MCF 10A (cell line): Measurements from ENCODE around the gene CYTH3. TPM values are rescaled to one million over a fixed set of nuclear protein-coding genes. Genes with fewer than 3 reads are reported as not detected.

Experiments
- BruUV-seq: library from RNA; stranded (reverse); fragments of 400-500 nt; replicated peaks from 2 replicates; lab custom pipeline; 2021; lab: Mats Ljungman, UMichigan
- CTCF ChIA-PET: fragments of 300-600 bp; sonication (Branson Sonifier 250); formaldehyde crosslinking; extraction: SDS; loops from one replicate; lab custom pipeline; 2021; ENCODE audit warnings: antibody characterized with exemption, inconsistent platforms; lab: Yijun Ruan, JAX
- POLR2A ChIA-PET: fragments of 300-600, 350-650 bp; sonication (Branson Sonifier 250); formaldehyde crosslinking; extraction: SDS; loops from one replicate; lab custom pipeline; 2020; ENCODE audit warnings: antibody characterized with exemption, inconsistent platforms; lab: Yijun Ruan, JAX
- DNase-seq: peaks from one replicate; pipeline ENCODE4 v3.0.0-alpha.2; 2018; ENCODE audit not compliant: unreplicated experiment
- H3K27ac Mint-ChIP-seq: one replicate; pipeline ENCODE4 v1.8.0; 2022; ENCODE audit warnings: mild to moderate bottlenecking, low read depth, mixed read lengths; ENCODE audit not compliant: unreplicated experiment
- H3K27me3 Mint-ChIP-seq: one replicate; pipeline ENCODE4 v1.8.0; 2022; ENCODE audit warnings: mixed read lengths; ENCODE audit not compliant: insufficient read depth, unreplicated experiment
- H3K36me3 Mint-ChIP-seq: one replicate; pipeline ENCODE4 v1.8.0; 2022; ENCODE audit warnings: mild to moderate bottlenecking, moderate library complexity, mixed read lengths; ENCODE audit not compliant: insufficient read depth, unreplicated experiment
- H3K4me1 Mint-ChIP-seq: one replicate; pipeline ENCODE4 v1.8.0; 2022; ENCODE audit warnings: mixed read lengths; ENCODE audit not compliant: insufficient read depth, unreplicated experiment
- H3K4me3 Mint-ChIP-seq: one replicate; pipeline ENCODE4 v1.8.0; 2022; ENCODE audit warnings: mild to moderate bottlenecking, moderate library complexity, mixed read lengths; ENCODE audit not compliant: unreplicated experiment
- H3K9me3 Mint-ChIP-seq: one replicate; pipeline ENCODE4 v1.8.0; 2022; ENCODE audit warnings: mixed read lengths; ENCODE audit not compliant: unreplicated experiment
- intact Hi-C: fragments of 100-400 bp; cut with micrococcal nuclease; formaldehyde crosslinking; loops from 2 replicates; pipeline ENCODE4 v1.14.1; 2022
- total RNA-seq: library from RNA; stranded (reverse); gene quantifications from 2 replicates; pipeline ENCODE4 v1.2.3, GENCODE V29; 2022
- TF ChIP-seq, protein P1 (sequence below): fragments of 200-600 bp; IDR thresholded peaks from one replicate; pipeline ENCODE4 v1.8.0; 2022; ENCODE audit warnings: antibody characterized with exemption, mild to moderate bottlenecking; ENCODE audit not compliant: unreplicated experiment

CYTH3 gene
- total RNA-seq, 1 experiment from 2014 or later: 23.5 TPM

DNA sequence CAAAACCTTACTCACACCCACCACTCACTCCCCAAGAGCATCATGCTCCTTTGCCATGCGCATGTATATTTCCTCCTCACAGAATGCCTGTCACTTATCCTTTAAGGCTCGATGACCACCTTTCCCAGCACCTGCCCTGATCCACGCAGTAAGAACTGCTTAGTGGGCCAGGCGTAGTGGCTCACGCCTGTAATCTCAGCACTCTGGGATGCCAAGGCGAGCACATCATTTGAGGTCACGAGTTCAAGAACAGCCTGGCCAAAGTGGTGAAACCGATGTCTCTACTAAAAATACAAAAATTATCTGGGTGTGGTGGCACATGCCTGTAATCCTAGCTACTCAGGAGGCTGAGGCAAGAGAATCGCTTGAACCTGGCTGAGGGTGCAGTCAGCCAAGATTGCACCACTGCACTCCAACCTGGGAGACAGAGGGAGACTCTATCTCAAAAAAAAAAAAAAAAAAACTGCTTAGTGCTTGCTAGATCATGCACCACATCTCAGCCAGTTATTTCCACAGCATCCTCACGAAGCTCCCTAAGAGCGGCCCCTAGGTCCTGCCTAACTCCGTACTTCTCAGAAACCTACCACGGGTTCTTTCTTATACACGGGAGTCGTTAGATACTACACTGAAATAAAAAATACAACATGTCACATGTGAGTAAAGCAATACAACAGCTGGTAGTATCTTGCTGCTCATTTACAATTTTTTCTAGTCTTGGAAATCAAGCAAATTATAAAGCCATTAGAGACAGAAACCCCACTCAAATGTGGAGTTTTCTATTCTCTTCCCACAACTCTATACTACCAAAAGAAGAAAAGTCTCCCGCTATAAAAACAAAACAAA, 37.2 kb downstream of the CYTH3 start:
- TF ChIP-seq, protein P1, sequence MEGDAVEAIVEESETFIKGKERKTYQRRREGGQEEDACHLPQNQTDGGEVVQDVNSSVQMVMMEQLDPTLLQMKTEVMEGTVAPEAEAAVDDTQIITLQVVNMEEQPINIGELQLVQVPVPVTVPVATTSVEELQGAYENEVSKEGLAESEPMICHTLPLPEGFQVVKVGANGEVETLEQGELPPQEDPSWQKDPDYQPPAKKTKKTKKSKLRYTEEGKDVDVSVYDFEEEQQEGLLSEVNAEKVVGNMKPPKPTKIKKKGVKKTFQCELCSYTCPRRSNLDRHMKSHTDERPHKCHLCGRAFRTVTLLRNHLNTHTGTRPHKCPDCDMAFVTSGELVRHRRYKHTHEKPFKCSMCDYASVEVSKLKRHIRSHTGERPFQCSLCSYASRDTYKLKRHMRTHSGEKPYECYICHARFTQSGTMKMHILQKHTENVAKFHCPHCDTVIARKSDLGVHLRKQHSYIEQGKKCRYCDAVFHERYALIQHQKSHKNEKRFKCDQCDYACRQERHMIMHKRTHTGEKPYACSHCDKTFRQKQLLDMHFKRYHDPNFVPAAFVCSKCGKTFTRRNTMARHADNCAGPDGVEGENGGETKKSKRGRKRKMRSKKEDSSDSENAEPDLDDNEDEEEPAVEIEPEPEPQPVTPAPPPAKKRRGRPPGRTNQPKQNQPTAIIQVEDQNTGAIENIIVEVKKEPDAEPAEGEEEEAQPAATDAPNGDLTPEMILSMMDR: no peak
- Mint-ChIP-seq H3K4me3 (no peak overlapping the region), H3K4me1 (peaks cover 7% of the 10 kb centered on the region), H3K36me3 (no peaks in the 10 kb centered on the region), H3K9me3 (no peaks in the 10 kb centered on the region), H3K27me3 (no peaks in the 10 kb centered on the region), H3K27ac (no peak overlapping the region)
- BruUV-seq: no TSS peak
- ChIA-PET CTCF (interaction anchor here (0.5 to 1.7 kb wide), 6 partner anchors 11 to 451 kb away, joined by 3 to 5 read pairs (median 3); no protein-coding TSS in a partner anchor), POLR2A (no interaction called here)
- DNase-seq: no peak
- intact Hi-C loops: no loop called here

DNA sequence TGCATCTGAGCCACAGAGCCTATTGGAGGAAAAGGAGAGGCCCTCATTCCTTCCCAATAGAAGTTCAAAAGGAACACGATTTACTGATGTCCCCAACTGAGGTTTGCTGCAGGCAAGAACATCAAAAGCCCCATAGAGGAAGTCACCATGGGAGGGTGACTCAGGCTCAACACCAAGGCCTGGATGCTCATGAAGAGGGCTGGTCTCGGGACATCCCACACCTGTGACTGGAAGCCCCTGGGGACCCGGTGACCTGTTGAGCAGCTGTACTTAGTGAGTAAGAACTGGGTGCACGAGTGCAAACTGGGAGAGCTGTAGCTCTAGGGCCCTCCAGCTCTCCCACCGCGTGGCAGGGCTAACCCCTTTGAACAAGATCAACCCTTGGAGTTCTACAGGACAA, 38.0 kb downstream of the CYTH3 start:
- no TSS peak for BruUV-seq
- no peak for DNase-seq
- Mint-ChIP-seq H3K27me3 (no peaks in the 10 kb centered on the region), H3K4me1 (peaks cover 7% of the 10 kb centered on the region), H3K27ac (no peak overlapping the region), H3K4me3 (no peak overlapping the region), H3K9me3 (no peaks in the 10 kb centered on the region), H3K36me3 (no peaks in the 10 kb centered on the region)
- TF ChIP-seq, protein P1: no peak
- intact Hi-C loops: no loop called here
- ChIA-PET CTCF (interaction anchor here (0.5 to 0.9 kb wide), 2 partner anchors 14 to 36 kb away, joined by 3 to 4 read pairs; no protein-coding TSS in a partner anchor), POLR2A (no interaction called here)

DNA sequence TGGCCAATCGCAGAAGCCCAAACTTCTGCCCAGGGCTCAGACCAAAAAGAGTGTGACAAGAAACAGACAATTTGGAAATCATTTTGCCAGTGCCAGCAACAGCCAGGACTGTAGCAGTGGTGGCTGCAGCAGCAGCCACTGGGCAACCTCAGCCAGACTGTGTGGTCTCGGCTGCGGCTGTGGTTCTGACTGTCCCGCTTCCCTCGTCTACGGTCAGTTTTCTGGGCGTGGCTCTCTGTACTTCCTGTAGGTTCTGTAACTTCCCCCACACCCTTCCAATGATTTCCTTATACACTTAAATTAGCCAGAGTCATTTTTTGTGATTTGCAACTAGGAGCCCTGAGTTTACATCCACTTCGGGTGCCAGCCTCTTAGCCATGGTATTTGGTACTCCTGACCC, 39.9 kb downstream of the CYTH3 start:
- no TSS peak for BruUV-seq
- Mint-ChIP-seq H3K27ac (no peak overlapping the region), H3K9me3 (no peaks in the 10 kb centered on the region), H3K36me3 (no peaks in the 10 kb centered on the region), H3K27me3 (no peaks in the 10 kb centered on the region), H3K4me1 (peaks cover 13% of the 10 kb centered on the region), H3K4me3 (no peak overlapping the region)
- TF ChIP-seq, protein P1: no peak
- POLR2A ChIA-PET: no interaction called here
- intact Hi-C loops: no loop called here
- CTCF ChIA-PET: no interaction called here
- DNase-seq: no peak

DNA sequence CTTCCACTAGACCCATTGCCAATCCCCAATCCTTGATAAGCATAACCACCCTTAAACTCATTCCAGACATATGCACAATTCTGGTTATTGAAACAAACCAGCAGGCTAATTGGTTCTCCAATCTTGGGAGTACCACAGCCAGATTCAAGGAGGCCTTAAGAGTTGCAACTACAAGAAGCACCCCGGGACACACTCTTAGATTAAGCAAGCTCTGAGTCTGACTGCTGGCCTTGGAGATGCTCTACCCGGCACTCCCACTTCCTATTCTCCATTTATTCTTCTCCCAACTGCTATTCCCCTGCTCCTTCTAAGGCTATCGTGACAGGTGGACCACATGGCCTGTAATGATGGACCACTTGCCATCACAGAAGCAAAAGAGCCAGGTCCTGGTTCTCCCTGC, 40.3 kb downstream of the CYTH3 start:
- BruUV-seq: no TSS peak
- H3K27ac Mint-ChIP-seq: no peak overlapping the region
- H3K9me3 Mint-ChIP-seq: no peaks in the 10 kb centered on the region
- intact Hi-C loops: no loop called here
- POLR2A ChIA-PET: no interaction called here
- TF ChIP-seq, protein P1: no peak
- no peak overlapping the region for H3K4me3 Mint-ChIP-seq
- H3K27me3 Mint-ChIP-seq: no peaks in the 10 kb centered on the region
- CTCF ChIA-PET: no interaction called here
- no peaks in the 10 kb centered on the region for H3K36me3 Mint-ChIP-seq
- no peak for DNase-seq
- peaks cover 13% of the 10 kb centered on the region for H3K4me1 Mint-ChIP-seq
